COLO668 (cell line): ENCODE data around the gene BCL2L13.
"Not testable (repeated sequence)": the region's sequence is repeated elsewhere in the genome, so short reads cannot be mapped to it uniquely, and the experiment has no call there.

Source experiments
- DNase-seq: peaks from one replicate; lab custom pipeline; 2025; ENCODE audit not compliant: unreplicated experiment; lab: John Stamatoyannopoulos, UW

Gene BCL2L13

DNA sequence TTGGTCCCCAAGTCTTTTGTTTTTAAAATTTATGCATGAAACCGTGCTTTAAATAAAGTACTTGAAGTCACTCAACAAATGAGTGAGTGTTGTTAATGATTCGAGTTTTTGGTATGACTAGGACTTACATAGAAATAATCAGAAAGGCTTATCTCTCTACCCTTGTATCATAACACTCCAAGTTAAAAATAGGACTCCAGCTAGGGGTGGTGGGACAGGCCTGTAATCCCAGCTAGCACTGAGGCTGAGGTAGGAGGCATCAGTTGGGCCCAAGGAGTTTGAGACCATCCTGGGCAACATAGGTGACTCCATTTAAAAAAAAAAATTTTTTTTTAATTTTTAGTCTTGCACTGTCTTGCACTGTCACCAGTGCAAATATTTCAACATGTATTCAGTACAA, 55.6 kb downstream of the BCL2L13 start:
- no peak for DNase-seq

GRCh38 chr22:17694752-17695151, 56.2 kb downstream of the BCL2L13 start:
- no peak for DNase-seq

DNA sequence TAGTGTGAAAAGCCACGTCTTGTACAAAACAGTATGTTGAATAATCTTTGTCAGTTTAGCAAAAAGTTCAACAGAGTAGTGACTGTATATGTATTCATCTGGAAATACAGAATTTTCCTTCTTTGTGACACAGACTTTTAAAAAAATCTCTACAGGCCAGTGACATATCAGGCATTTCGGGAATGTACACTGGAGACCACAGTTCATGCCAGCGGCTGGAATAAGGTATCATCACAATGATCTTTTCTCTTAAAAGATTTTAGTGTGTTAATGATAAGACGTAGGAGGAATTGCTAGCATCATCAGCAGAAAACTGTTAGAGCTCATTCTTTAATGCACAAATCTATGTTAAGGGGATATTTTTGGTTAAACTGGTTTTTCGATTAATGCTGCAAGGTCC, 57.4 kb downstream of the BCL2L13 start:
- DNase-seq = no peak

DNA sequence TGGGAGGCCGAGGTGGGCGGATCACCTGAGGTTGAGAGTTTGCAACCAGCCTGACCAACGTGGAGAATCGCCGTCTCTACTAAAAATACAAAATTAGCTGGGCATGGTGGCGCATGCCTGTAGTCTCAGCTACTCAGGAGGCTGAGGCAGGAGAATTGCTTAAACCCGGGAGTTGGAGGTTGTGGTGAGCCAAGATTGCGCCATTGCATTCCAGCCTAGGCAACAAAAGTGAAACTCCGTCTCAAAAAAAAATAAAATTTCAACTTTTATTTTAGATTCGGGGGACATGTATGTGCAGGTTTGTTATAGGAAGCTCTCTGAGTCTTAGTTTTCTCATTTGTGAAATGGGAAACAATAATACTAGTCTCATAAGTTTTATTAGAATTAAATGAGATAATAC, 58.6 kb downstream of the BCL2L13 start:
- not testable (repeated sequence) for DNase-seq

GRCh38 chr22:17698276-17698675, 59.7 kb downstream of the BCL2L13 start:
- not testable (repeated sequence) for DNase-seq

- no peak for DNase-seq
These were observed 60.4 kb downstream of the BCL2L13 start for GRCh38 chr22:17698948-17699347.

- no peak for DNase-seq
These were observed 61.3 kb downstream of the BCL2L13 start for GRCh38 chr22:17699696-17700340.

DNA sequence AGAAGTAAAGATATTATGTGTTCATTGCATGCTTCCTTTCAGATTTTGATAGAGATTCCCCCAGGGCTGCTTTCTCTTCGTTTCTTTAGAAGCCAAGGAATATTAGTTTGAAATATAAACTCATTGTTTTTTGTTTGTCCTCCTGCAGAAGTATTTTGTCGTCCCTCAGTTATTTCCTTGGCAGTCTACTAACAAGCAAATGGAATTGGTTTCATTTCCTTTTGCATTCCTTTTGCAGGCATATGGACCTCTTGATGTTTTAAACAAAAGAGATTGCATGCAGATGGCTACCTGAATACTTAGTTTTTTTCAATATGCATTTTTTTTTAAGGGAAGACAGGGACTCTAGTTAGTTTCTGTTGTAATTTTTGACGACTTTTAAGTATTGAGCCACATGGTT, 62.2 kb downstream of the BCL2L13 start:
- DNase-seq = no peak

DNA sequence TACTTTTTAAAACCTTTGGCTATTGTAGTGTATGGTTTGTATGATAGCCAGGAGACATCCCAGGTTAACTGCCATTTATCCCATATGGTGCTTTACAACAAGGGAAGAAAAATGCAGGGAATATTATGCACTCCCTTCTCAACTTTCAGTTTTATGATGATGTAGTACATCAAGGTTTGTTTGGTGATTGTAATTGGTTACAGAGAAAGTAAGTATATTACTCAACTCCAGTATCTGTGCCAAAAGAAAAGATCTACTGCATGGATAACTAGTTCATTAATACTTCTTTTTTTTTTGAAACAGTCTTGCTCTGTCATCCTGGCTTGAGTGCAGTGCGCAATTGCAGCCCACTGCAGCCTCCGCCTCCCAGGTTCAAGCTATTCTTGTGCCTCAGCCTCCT, 65.3 kb downstream of the BCL2L13 start:
- DNase-seq = no peak

- DNase-seq = no peak
These were observed 67.0 kb downstream of the BCL2L13 start for GRCh38 chr22:17705546-17705945.

DNA sequence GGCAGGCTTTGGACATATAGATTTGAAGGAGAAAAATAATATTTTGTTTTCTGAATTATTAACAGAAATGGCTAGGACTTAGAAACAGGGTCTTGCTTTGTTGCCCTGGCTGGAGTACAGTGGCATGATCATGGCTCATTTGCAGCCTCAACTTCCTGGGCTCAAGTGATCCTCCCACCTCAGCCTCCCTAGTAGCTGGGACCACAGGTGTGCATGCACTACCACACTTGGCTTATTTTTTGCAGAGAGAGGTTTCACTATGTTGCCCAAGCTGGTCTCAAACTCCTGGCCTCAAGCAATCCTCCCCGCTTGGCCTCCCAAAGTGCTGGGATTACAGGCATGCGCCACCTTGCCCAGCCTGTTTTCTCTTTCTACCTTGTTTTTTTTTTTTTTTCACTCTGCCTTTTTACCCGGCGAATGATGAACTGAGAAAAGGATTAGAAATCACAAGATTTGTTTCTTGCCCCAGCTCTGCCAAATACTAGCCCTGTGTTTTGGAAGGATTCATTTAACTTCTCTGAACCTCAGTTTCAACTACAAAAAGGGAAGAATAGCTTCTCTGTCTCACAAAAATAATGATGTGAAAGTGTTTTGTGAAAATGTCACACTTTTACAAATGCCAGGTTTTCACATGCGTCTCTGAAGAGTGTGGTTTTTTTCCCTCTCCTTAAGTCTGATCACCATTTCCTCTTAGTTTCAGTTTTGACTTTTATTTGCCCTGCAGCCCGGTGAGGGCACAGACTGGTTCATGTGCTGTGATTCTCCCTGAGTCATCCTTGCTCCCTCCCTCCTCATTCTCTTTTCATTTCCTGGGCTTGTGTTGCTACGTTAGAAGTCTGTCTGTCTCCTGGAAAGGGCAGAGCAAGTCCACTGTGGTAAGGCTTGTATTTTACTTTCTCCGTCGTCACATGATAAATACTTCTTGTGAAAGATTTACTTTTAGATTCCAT, 67.7 kb downstream of the BCL2L13 start:
- no peak for DNase-seq

DNA sequence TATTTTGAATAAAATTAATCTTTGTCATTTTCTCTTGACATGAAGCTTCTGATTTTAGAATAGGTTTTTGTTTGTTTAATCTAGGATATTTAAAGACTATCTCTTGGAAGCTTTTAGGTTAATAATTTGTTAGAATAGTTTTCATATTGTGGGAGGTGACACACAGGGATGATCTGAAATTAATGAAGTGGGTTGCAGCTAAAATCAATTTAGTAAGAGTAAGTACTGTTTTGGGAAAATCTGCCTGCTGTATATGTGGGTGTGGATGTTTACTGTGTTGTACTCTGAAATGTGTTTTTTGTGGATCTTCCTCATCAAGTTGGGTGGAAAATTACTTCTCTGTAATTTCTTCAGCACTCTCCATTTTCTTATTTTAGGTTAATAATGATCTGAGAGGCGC, 68.4 kb downstream of the BCL2L13 start:
- DNase-seq = no peak

- DNase-seq = no peak
These were observed 69.0 kb downstream of the BCL2L13 start for GRCh38 chr22:17707526-17707925.

GRCh38 chr22:17710023-17710422, 71.5 kb downstream of the BCL2L13 start:
- DNase-seq = no peak

DNA sequence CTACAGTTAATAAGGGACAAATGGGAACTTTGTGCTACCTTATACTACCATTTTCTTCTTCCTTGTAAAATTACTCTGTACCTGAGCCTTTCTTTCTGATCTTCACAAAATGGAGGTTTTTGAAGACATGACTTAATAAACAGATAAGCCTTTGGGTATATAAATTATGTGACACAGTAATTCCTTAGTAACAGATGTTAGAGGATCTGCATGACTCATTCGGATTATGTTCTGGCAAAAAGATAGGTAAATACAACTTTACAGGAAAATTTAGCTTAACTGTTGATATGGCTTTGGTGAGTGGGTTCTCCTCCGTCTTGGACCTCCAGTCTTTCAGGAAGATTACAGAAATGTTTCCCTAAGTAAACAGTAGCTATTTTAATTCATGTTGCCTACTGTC, 73.9 kb downstream of the BCL2L13 start:
- DNase-seq = no peak

DNA sequence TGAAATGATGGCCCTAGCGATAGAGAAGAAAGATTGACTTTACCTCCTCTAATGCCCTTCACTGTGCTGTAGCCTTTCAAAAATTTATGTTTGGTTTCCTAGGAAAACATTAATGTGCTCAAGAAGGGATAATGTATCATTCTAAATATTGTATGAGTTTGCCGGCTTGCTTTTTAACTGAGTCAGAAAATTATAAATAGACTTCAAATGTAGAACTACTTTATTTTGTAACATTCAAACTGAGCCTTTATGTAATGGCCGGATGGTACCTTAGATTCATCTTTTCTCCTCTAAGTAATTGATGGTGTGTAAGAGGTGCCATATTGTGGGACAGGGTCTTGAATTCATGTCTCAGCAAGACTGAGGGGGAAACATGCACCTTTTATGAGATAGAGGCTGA, 78.0 kb downstream of the BCL2L13 start:
- DNase-seq = no peak

- no peak for DNase-seq
These were observed 79.2 kb downstream of the BCL2L13 start for GRCh38 chr22:17717708-17718107.

DNA sequence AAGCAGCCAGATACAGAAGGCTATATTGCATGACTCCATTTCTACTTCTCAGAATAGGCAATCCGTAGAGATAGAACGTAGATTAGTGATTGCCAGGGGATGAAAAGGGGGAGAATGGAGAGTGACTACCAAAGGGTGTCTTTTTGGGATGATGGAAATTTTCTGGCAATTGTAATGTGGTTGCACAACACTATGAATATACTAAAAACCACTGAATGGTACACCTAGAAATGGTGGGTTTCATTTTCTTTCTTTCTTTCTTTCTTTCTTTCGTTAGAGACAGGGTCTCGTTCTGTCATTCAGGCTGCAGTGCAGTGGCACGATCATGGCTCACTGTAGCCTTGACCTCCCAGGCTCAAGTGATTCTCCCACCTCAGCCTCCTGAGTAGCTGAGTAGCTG, 81.4 kb downstream of the BCL2L13 start:
- DNase-seq = no peak

DNA sequence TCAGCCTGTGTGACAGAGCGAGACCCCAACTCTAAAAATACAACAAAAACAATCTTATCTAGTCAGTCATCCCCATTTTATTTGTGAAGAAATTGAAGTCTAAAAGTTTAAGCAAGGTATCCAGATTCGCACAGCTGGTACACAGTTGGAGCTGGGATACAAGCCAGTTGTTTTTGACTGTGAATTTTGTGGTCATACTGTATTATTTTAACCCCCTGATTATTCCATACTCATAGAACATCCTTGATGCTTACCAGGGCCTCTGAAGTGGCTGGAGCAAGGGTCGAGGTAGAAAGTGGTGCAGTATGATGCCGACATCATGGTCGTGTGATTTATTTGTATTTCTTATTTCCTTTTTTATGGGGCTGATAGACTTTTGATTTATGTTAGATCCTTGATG, 85.7 kb downstream of the BCL2L13 start:
- DNase-seq = no peak

DNA sequence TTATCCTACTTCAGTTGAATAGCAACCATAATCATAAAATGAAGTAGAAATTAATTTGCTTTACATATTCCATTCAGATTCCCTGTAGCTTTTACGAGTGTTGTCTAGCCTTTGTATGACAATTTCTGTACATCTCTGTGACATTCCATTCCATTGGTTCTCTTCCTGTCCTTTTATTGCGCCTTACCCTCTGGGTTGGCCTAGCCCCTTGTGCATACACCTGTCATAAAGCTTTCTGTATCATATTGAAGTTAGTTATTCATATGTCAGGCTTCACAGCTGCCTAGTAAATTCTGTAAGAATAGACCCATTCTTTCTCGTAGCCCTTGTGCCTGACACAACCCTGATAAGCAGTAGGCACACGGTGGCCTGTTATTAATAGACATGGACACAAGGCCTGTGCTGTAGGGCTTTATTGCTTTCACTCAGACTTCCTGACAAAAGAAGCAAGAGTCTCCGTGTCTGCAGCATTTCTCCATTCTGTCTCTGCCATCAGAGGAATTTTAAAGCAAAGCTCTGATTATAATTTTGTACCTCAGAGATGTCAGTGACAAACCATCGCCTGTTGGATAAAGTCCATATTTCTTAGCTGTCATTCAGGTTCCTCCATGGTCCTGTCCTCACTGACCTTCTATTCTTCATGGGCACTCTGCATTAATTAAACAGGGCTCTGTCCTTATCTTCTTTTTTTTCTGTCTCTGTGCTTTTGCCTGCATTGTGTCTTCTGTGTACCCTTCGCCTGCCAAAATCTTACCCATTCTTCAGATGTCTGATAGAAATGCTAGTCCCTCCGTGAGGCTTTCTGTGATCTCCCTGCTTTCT, 86.3 kb downstream of the BCL2L13 start:
- no peak for DNase-seq

DNA sequence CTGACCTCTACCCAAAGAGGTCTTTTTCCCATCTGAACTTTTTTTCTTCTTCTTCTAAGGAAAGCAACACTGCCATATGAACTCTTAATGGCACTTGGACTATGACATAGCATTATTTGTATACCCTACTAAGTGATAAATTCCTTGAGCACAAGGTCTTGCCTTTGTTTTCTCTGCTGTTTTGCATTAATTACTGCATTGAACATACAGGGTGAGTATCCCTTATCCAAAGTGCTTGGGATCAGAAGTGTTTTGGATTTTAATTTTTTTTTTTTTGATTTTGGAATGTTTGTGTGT, 86.9 kb downstream of the BCL2L13 start:
- DNase-seq = no peak
